NOMO-1 treated with dmso at 0.1 percent for 144 hours (cell line): ENCODE measurements around the gene INHBE.
"Not testable (repeated sequence)": the region's sequence is repeated elsewhere in the genome, so short reads cannot be mapped to it uniquely, and the experiment has no call there.

ENCODE experiments used
- DNase-seq: peaks from one replicate; lab custom pipeline; 2025; ENCODE audit not compliant: unreplicated experiment; lab: John Stamatoyannopoulos, UW

INHBE gene

GRCh38 chr12:57441393-57441792 is 13.7 kb upstream of the INHBE start:
- not testable (repeated sequence) for DNase-seq

GRCh38 chr12:57441846-57442427 is 13.2 kb upstream of the INHBE start:
- DNase-seq, result no peak

GRCh38 chr12:57444337-57444736 is 10.8 kb upstream of the INHBE start:
- not testable (repeated sequence) for DNase-seq

GRCh38 chr12:57444744-57445143 is 10.4 kb upstream of the INHBE start:
- DNase-seq, result no peak

- no peak for DNase-seq
Measured at GRCh38 chr12:57446292-57446960, 8.7 kb upstream of the INHBE start.

- no peak for DNase-seq
Measured at GRCh38 chr12:57448669-57449068, 6.4 kb upstream of the INHBE start.

GRCh38 chr12:57449375-57449774 is 5.7 kb upstream of the INHBE start:
- no peak for DNase-seq

- no peak for DNase-seq
Measured at GRCh38 chr12:57450057-57450456, 5.0 kb upstream of the INHBE start.

GRCh38 chr12:57451233-57451778 is 3.8 kb upstream of the INHBE start:
- DNase-seq, result no peak

- no peak for DNase-seq
Measured at GRCh38 chr12:57452181-57452936, 2.7 kb upstream of the INHBE start.

GRCh38 chr12:57452937-57453509 is 2.1 kb upstream of the INHBE start:
- peak; percentile 23 for DNase-seq

GRCh38 chr12:57454213-57454565 is 918 bp upstream of the INHBE start:
- DNase-seq, result no peak

GRCh38 chr12:57455374-57456144 is 452 bp downstream of the INHBE start:
- DNase-seq, result no peak

- no peak for DNase-seq
Measured at GRCh38 chr12:57456145-57456700, 1.1 kb downstream of the INHBE start.

- DNase-seq, result no peak
Measured at GRCh38 chr12:57456737-57457490, 1.8 kb downstream of the INHBE start.

GRCh38 chr12:57458665-57459054 is 3.6 kb downstream of the INHBE start:
- DNase-seq, result no peak

GRCh38 chr12:57459055-57459749 is 4.1 kb downstream of the INHBE start:
- DNase-seq, result peak; percentile 97

GRCh38 chr12:57459750-57460467 is 4.8 kb downstream of the INHBE start, which contains the start of gene GLI1:
Gene GLI1, plus strand, starts transcription at chr12:57459785. Its CDS starts 3,907 bp downstream, at chr12:57463692.
- DNase-seq, result no peak

- no peak for DNase-seq
Measured at GRCh38 chr12:57460468-57460784, 5.3 kb downstream of the INHBE start.
